H1 (cell line): ENCODE measurements around the gene INVS. TPM values are rescaled to one million over a fixed set of nuclear protein-coding genes. Genes with fewer than 3 reads are reported as not detected.

Experiments
- CTCF ChIA-PET: fragments of 300-600 bp; sonication (Branson Sonifier 250); formaldehyde crosslinking; loops from one replicate; lab custom pipeline; 2021; ENCODE audit not compliant: partially characterized antibody; lab: Charles Lee
- POLR2A ChIA-PET: fragments of 300-600 bp; sonication (Branson Sonifier 250); formaldehyde crosslinking; loops from one replicate; lab custom pipeline; 2021; ENCODE audit warnings: inconsistent platforms; ENCODE audit not compliant: partially characterized antibody; lab: Charles Lee
- DNase-seq, 2 experiments: peaks; one replicate each; pipeline versions ENCODE4 v3.0.0 to v3.0.0-alpha.2; 2010 to 2022; ENCODE audit warnings: low spot score in 2 of 2, low read depth in 1 of 2, mixed read lengths in 1 of 2
- FAIRE-seq: peaks from 2 replicates; lab custom pipeline; 2011; peaks lifted over from hg19 to GRCh38; lab: Jason Lieb, UNC
- H2AFZ ChIP-seq: 2 replicates; pipeline ENCODE4 v1.8.1; 2012; ENCODE audit warnings: low read length, inconsistent platforms
- H2AK5ac ChIP-seq: 2 replicates; pipeline ENCODE4 v1.6.1; 2013; ENCODE audit warnings: low read depth, low read length
- H2BK120ac ChIP-seq: replicated peaks from 2 replicates; pipeline ENCODE3; 2013; ENCODE audit warnings: low read depth, low read length, inconsistent platforms
- H2BK12ac ChIP-seq: 2 replicates; pipeline ENCODE4 v1.6.1; 2013; ENCODE audit warnings: low read depth, low read length
- H2BK15ac ChIP-seq: 2 replicates; pipeline ENCODE4 v1.6.1; 2013; ENCODE audit warnings: low read length
- H2BK20ac ChIP-seq: 2 replicates; pipeline ENCODE4 v1.6.1; 2013; ENCODE audit warnings: low read length
- H2BK5ac ChIP-seq: 2 replicates; pipeline ENCODE4 v1.6.1; 2013; ENCODE audit warnings: low read depth, low read length
- H3K14ac ChIP-seq: 2 replicates; pipeline ENCODE4 v1.6.1; 2013; ENCODE audit warnings: inconsistent platforms; ENCODE audit not compliant: insufficient read length
- H3K18ac ChIP-seq: 2 replicates; pipeline ENCODE4 v1.6.1; 2013; ENCODE audit warnings: low read length; ENCODE audit errors: extremely low read depth
- H3K23ac ChIP-seq: 2 replicates; pipeline ENCODE4 v1.6.1; 2013; ENCODE audit warnings: inconsistent platforms; ENCODE audit not compliant: insufficient read length
- H3K23me2 ChIP-seq: 2 replicates; pipeline ENCODE4 v1.6.1; 2013; ENCODE audit warnings: low read depth, low read length
- H3K27ac ChIP-seq: 2 replicates; pipeline ENCODE4 v1.6.1; 2011; ENCODE audit warnings: low read depth, low read length, inconsistent platforms
- H3K27me3 ChIP-seq, 4 experiments: replicated peaks in 1 of 4; 1 replicate in 1 of 4; 2 replicates in 3 of 4; pipeline versions ENCODE4 v1.6.1 to v1.8.1; 2011 to 2013; ENCODE audit warnings: low read length in 3 of 4, mild to moderate bottlenecking in 3 of 4, inconsistent platforms in 2 of 4, mixed read lengths in 2 of 4, moderate library complexity in 1 of 4; ENCODE audit not compliant: control insufficient read depth in 3 of 4, insufficient read depth in 3 of 4; ENCODE audit errors: extremely low read depth in 1 of 4
- H3K36me3 ChIP-seq, 4 experiments: 2 replicates each; pipeline versions ENCODE4 v1.6.1 to v1.8.1; 2011 to 2013; ENCODE audit warnings: mild to moderate bottlenecking in 4 of 4, low read length in 3 of 4, moderate library complexity in 2 of 4, control low read depth in 1 of 4, inconsistent platforms in 1 of 4; ENCODE audit not compliant: insufficient read depth in 4 of 4, control insufficient read depth in 2 of 4
- H3K4ac ChIP-seq: replicated peaks from 2 replicates; pipeline ENCODE3; 2013; ENCODE audit warnings: low read length, low read depth, mixed read lengths, inconsistent platforms; ENCODE audit not compliant: insufficient read length
- H3K4me1 ChIP-seq, 4 experiments: replicated peaks in 1 of 4; 1 replicate in 1 of 4; 2 replicates in 3 of 4; pipeline versions ENCODE4 v1.6.1 to v1.8.1; 2011 to 2013; ENCODE audit warnings: low read length in 3 of 4, inconsistent platforms in 2 of 4, mixed read lengths in 1 of 4; ENCODE audit not compliant: insufficient read depth in 4 of 4, control insufficient read depth in 3 of 4
- H3K4me2 ChIP-seq, 2 experiments: 2 replicates each; pipeline versions ENCODE4 v1.6.1 to v1.8.1; 2011 to 2013; ENCODE audit warnings: low read depth in 2 of 2, low read length in 2 of 2, control low read depth in 1 of 2, inconsistent platforms in 1 of 2, mild to moderate bottlenecking in 1 of 2; ENCODE audit not compliant: insufficient read depth in 1 of 2
- H3K4me3 ChIP-seq, 4 experiments: fragments of 200-600, 300-600 bp in 1 of 4; sonication (generic), shearing (Covaris generic), sonication (Bioruptor Twin) in 1 of 4; 2 replicates each; pipeline versions ENCODE4 v1.5.1 to v1.8.1; 2011 to 2016; ENCODE audit warnings: low read length in 4 of 4, low read depth in 3 of 4, control low read depth in 2 of 4, inconsistent platforms in 2 of 4, mild to moderate bottlenecking in 2 of 4, mixed read lengths in 1 of 4, moderate library complexity in 1 of 4; ENCODE audit not compliant: insufficient read depth in 2 of 4; ENCODE audit errors: extremely low read depth in 1 of 4
- H3K56ac ChIP-seq: replicated peaks from 2 replicates; pipeline ENCODE3; 2013; ENCODE audit warnings: low read depth, mild to moderate bottlenecking, mixed read lengths, low read length, inconsistent platforms; ENCODE audit not compliant: insufficient read length
- H3K79me1 ChIP-seq: 2 replicates; pipeline ENCODE4 v1.6.1; 2013; ENCODE audit warnings: low read depth, low read length, control low read depth
- H3K79me2 ChIP-seq, 2 experiments: 2 replicates each; pipeline versions ENCODE4 v1.6.1 to v1.8.1; 2012 to 2013; ENCODE audit warnings: low read length in 2 of 2, mild to moderate bottlenecking in 2 of 2, inconsistent platforms in 1 of 2; ENCODE audit not compliant: insufficient read depth in 2 of 2, control insufficient read depth in 1 of 2
- H3K9ac ChIP-seq, 4 experiments: replicated peaks in 1 of 4; 1 replicate in 1 of 4; 2 replicates in 3 of 4; pipeline versions ENCODE4 v1.6.1 to v1.8.1; 2011 to 2013; ENCODE audit warnings: low read depth in 3 of 4, low read length in 3 of 4, control low read depth in 2 of 4, mild to moderate bottlenecking in 2 of 4, moderate library complexity in 2 of 4, inconsistent platforms in 1 of 4; ENCODE audit errors: extremely low read depth in 1 of 4
- H3K9me3 ChIP-seq, 2 experiments: 2 replicates each; pipeline versions ENCODE4 v1.6.1 to v1.8.1; 2012 to 2013; ENCODE audit warnings: mild to moderate bottlenecking in 2 of 2, moderate library complexity in 2 of 2, control low read depth in 1 of 2, inconsistent platforms in 1 of 2, low read depth in 1 of 2, low read length in 1 of 2, mixed read lengths in 1 of 2; ENCODE audit not compliant: insufficient read depth in 2 of 2
- H4K20me1 ChIP-seq, 2 experiments: replicated peaks in 1 of 2; 2 replicates each; pipeline versions ENCODE3 to v1.8.1; 2011 to 2013; ENCODE audit warnings: inconsistent platforms in 2 of 2, low read length in 2 of 2, mild to moderate bottlenecking in 1 of 2; ENCODE audit not compliant: insufficient read depth in 2 of 2, control insufficient read depth in 1 of 2
- H4K5ac ChIP-seq: 2 replicates; pipeline ENCODE4 v1.6.1; 2013; ENCODE audit warnings: low read length, low read depth, mixed read lengths, inconsistent platforms; ENCODE audit not compliant: insufficient read length
- H4K8ac ChIP-seq: 2 replicates; pipeline ENCODE4 v1.8.0; 2013; ENCODE audit warnings: mild to moderate bottlenecking, moderate library complexity, low read length, inconsistent platforms; ENCODE audit not compliant: insufficient read depth; ENCODE audit errors: extremely low read depth
- H4K91ac ChIP-seq: replicated peaks from 2 replicates; pipeline ENCODE3; 2013; ENCODE audit warnings: low read length, mixed read lengths, inconsistent platforms; ENCODE audit not compliant: insufficient read length
- BACH1 ChIP-seq: IDR thresholded peaks from 2 replicates; pipeline ENCODE4 v1.6.1; 2012; ENCODE audit warnings: low read length, improper control_type of control experiment
- CBX5 ChIP-seq: fragments of 300-800, 300-1000 bp; sonication (generic); IDR thresholded peaks from 2 replicates; pipeline ENCODE4 v1.7.1; 2016; ENCODE audit warnings: antibody characterized with exemption, low read length, low read depth
- CHD2 ChIP-seq: IDR thresholded peaks from 2 replicates; pipeline ENCODE4 v1.6.1; 2012; ENCODE audit warnings: low read length, improper control_type of control experiment
- CTBP2 ChIP-seq: IDR thresholded peaks from 2 replicates; pipeline ENCODE4 v1.7.0; 2011; ENCODE audit warnings: borderline replicate concordance, mild to moderate bottlenecking, moderate library complexity, mixed read lengths, low read length; ENCODE audit not compliant: insufficient read depth, insufficient read length
- MAX ChIP-seq: IDR thresholded peaks from 2 replicates; pipeline ENCODE4 v1.6.1; 2012; ENCODE audit warnings: inconsistent platforms
- TAF1 ChIP-seq: IDR thresholded peaks from 2 replicates; pipeline ENCODE4 v1.6.1; 2011; ENCODE audit warnings: mild to moderate bottlenecking, low read depth, low read length
- WGBS, 2 experiments: shearing (Covaris generic) in 1 of 2; methylation state at CpG; one replicate each; pipeline versions ENCODE4 v1.1.6 to v1.1.7; 2013 to 2015; ENCODE audit warnings: low lambda C conversion rate in 2 of 2, mixed read lengths in 2 of 2, inconsistent platforms in 1 of 2, low coverage in 1 of 2, missing lambda C conversion rate in 1 of 2; ENCODE audit not compliant: insufficient replicate concordance in 2 of 2, insufficient coverage in 1 of 2, insufficient read length in 1 of 2; ENCODE audit errors: extremely low coverage in 1 of 2, missing lambda C conversion rate in 1 of 2; 5-methylcytosine and 5-hydroxymethylcytosine counted together
- polyA plus RNA-seq, 7 experiments: library from polyadenylated mRNA; depleted of rRNA in 3 of 7; stranded (reverse) in 5 of 7; unstranded in 2 of 7; fragments of >200 nt in 5 of 7; fragments of 200-250 nt in 2 of 7; gene quantifications; 1 replicate in 5 of 7; 2 replicates in 1 of 7; 4 replicates in 1 of 7; pipeline versions ENCODE4 v1.2.1 to v1.2.3, GENCODE V29; 2011 to 2013; ENCODE audit warnings: missing spikeins in 2 of 7, mixed read lengths in 2 of 7
- total RNA-seq: library from RNA; stranded (reverse); fragmentation: NEBNext Ultra II Directional; extraction: Animal tissue kit (Norgen Biotek cat#: 25700); gene quantifications from 2 replicates; pipeline ENCODE4 v1.2.1, GENCODE V29; 2021

The INVS gene
- total and polyA plus RNA-seq, 2 of the 8 experiments (the other 6 are each of a cell fraction or from before 2014, with no cell fraction given) = 4.1 to 6.9 TPM

GRCh38 chr9:100292414-100292813 lies 193.4 kb downstream of the INVS start:
- DNase-seq (no peak), FAIRE-seq (no peak)
- Histone ChIP-seq H3K27me3 (no peaks in the 10 kb centered on the region), H3K79me1 (no peaks in the 10 kb centered on the region), H3K23ac (no peak overlapping the region), H4K91ac (no peak overlapping the region), H3K56ac (no peak overlapping the region), H3K36me3 (peaks cover 2 to 19% (median 9%) of the 10 kb centered on the region in 4 experiments; a peak in 5 of 8 replicates), H2BK15ac (no peak overlapping the region), H3K23me2 (no peaks in the 10 kb centered on the region), H2BK120ac (no peak overlapping the region), H4K8ac (no peak overlapping the region), H3K9ac (no peak overlapping the region), H3K27ac (no peak overlapping the region), H3K9me3 (peaks cover 0 to 6% of the 10 kb centered on the region in 2 experiments; a peak in 1 of 4 replicates), H3K4me1 (no peaks in the 10 kb centered on the region), H4K5ac (no peak overlapping the region), H2BK20ac (no peak overlapping the region), H3K4me3 (no peak overlapping the region), H3K14ac (no peak overlapping the region), H3K18ac (no peak overlapping the region), H2AK5ac (no peak overlapping the region), H3K79me2 (no peaks in the 10 kb centered on the region), H2BK12ac (no peak overlapping the region), H3K4ac (no peak overlapping the region), H2BK5ac (no peak overlapping the region), H2AFZ (no peak overlapping the region), H4K20me1 (peaks cover 6 to 13% of the 10 kb centered on the region in 2 experiments), H3K4me2 (no peak overlapping the region)
- POLR2A ChIA-PET = interaction anchor here (0.5 to 2.1 kb wide), 5 partner anchors 9 to 60 kb away, joined by 3 to 7 read pairs (median 3); partner anchors contain the start of gene TEX10
- 94% methylated on average over 13 of the region's 13 CpGs; no CpG with 5 or more reads in 1 of the 2 experiments for WGBS, 2 experiments
- no peak for TF ChIP-seq CBX5
- TF ChIP-seq CTBP2 = no peak
- TF ChIP-seq MAX = no peak
- no peak for TF ChIP-seq TAF1
- TF ChIP-seq BACH1 = no peak
- no peak for TF ChIP-seq CHD2
- CTCF ChIA-PET = no interaction called here
